GM23338 (cell line): ENCODE data around the gene GRIP2. TPM values are rescaled to one million over a fixed set of nuclear protein-coding genes. Genes with fewer than 3 reads are reported as not detected.

ENCODE experiments used
- CREB1 ChIP-seq: fragments of 250-450 bp; sonication (Bioruptor Pico); IDR thresholded peaks from 2 replicates; pipeline ENCODE4 v1.5.0; 2020; ENCODE audit warnings: low read depth, mild to moderate bottlenecking, moderate library complexity
- EZH2 ChIP-seq: fragments of 200-600 bp; sonication (generic); IDR thresholded peaks from one replicate; pipeline ENCODE4 v1.8.0; 2017; ENCODE audit warnings: antibody characterized with exemption, mild to moderate bottlenecking, low read depth; ENCODE audit not compliant: unreplicated experiment
- POLR2AphosphoS5 ChIP-seq: IDR thresholded peaks from 2 replicates; pipeline ENCODE4 v1.6.1; 2016; ENCODE audit warnings: antibody characterized with exemption, low read depth
- STAT1 ChIP-seq: IDR thresholded peaks from one replicate; pipeline ENCODE4 v1.6.1; 2016; ENCODE audit warnings: antibody characterized with exemption; ENCODE audit not compliant: unreplicated experiment
- ZNF331 ChIP-seq: fragments of 250-450 bp; sonication (Bioruptor Pico); IDR thresholded peaks from 2 replicates; pipeline ENCODE4 v1.5.0; 2020; ENCODE audit warnings: low read depth, mild to moderate bottlenecking, moderate library complexity
- polyA plus RNA-seq: library from polyadenylated mRNA; unstranded; fragments of >200 nt; fragmentation: Nextera tagmentation; extraction: Ambion mirVana; gene quantifications from 2 replicates; pipeline ENCODE4 v1.2.1, GENCODE V29; 2016
- total RNA-seq: library from RNA; depleted of rRNA; stranded (reverse); fragments of >200 nt; shearing (Covaris generic); gene quantifications from 2 replicates; pipeline ENCODE4 v1.2.3, GENCODE V29; 2014
- TF ChIP-seq, protein P1 (sequence below): fragments of 250-450 bp; sonication (Bioruptor Pico); IDR thresholded peaks from 2 replicates; pipeline ENCODE4 v1.5.0; 2020; ENCODE audit warnings: mild to moderate bottlenecking, moderate library complexity
- TF ChIP-seq, protein P2 (sequence below): IDR thresholded peaks from 2 replicates; pipeline ENCODE4 v1.6.1; 2016; ENCODE audit warnings: antibody characterized with exemption
- TF ChIP-seq, protein P3 (sequence below), 2 experiments: fragments of 200-600 bp in 1 of 2; sonication (generic) in 1 of 2; conservative IDR thresholded peaks; 2 replicates each; pipeline versions ENCODE4 v1.5.1 to v1.6.1; 2016 to 2017; ENCODE audit warnings: antibody characterized with exemption in 2 of 2, low read depth in 2 of 2, mild to moderate bottlenecking in 2 of 2, moderate library complexity in 1 of 2

The GRIP2 gene
- total and polyA plus RNA-seq, 2 experiments from 2014 or later = 3.6 to 5.8 TPM

DNA sequence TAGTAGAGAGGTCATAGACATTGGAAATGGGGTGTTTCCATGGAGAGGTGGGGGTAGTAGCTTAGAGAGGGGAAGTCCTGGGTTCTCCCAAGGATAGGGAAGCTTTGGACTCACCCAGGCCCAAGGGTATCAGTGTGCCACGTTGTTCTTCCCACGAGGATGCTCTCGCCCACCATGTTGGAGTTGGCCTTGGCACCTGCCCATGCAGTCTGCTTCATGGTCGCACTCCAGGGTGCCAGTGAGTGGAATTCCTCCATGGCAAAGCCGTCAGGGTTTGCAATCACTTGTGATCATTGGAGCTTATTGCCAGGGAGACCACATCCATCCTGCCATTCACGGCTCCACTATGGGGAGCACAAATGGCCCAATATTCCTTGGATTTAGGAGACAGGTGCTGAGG is 60.6 kb downstream of the GRIP2 start (continued):
- TF ChIP-seq, protein P1, sequence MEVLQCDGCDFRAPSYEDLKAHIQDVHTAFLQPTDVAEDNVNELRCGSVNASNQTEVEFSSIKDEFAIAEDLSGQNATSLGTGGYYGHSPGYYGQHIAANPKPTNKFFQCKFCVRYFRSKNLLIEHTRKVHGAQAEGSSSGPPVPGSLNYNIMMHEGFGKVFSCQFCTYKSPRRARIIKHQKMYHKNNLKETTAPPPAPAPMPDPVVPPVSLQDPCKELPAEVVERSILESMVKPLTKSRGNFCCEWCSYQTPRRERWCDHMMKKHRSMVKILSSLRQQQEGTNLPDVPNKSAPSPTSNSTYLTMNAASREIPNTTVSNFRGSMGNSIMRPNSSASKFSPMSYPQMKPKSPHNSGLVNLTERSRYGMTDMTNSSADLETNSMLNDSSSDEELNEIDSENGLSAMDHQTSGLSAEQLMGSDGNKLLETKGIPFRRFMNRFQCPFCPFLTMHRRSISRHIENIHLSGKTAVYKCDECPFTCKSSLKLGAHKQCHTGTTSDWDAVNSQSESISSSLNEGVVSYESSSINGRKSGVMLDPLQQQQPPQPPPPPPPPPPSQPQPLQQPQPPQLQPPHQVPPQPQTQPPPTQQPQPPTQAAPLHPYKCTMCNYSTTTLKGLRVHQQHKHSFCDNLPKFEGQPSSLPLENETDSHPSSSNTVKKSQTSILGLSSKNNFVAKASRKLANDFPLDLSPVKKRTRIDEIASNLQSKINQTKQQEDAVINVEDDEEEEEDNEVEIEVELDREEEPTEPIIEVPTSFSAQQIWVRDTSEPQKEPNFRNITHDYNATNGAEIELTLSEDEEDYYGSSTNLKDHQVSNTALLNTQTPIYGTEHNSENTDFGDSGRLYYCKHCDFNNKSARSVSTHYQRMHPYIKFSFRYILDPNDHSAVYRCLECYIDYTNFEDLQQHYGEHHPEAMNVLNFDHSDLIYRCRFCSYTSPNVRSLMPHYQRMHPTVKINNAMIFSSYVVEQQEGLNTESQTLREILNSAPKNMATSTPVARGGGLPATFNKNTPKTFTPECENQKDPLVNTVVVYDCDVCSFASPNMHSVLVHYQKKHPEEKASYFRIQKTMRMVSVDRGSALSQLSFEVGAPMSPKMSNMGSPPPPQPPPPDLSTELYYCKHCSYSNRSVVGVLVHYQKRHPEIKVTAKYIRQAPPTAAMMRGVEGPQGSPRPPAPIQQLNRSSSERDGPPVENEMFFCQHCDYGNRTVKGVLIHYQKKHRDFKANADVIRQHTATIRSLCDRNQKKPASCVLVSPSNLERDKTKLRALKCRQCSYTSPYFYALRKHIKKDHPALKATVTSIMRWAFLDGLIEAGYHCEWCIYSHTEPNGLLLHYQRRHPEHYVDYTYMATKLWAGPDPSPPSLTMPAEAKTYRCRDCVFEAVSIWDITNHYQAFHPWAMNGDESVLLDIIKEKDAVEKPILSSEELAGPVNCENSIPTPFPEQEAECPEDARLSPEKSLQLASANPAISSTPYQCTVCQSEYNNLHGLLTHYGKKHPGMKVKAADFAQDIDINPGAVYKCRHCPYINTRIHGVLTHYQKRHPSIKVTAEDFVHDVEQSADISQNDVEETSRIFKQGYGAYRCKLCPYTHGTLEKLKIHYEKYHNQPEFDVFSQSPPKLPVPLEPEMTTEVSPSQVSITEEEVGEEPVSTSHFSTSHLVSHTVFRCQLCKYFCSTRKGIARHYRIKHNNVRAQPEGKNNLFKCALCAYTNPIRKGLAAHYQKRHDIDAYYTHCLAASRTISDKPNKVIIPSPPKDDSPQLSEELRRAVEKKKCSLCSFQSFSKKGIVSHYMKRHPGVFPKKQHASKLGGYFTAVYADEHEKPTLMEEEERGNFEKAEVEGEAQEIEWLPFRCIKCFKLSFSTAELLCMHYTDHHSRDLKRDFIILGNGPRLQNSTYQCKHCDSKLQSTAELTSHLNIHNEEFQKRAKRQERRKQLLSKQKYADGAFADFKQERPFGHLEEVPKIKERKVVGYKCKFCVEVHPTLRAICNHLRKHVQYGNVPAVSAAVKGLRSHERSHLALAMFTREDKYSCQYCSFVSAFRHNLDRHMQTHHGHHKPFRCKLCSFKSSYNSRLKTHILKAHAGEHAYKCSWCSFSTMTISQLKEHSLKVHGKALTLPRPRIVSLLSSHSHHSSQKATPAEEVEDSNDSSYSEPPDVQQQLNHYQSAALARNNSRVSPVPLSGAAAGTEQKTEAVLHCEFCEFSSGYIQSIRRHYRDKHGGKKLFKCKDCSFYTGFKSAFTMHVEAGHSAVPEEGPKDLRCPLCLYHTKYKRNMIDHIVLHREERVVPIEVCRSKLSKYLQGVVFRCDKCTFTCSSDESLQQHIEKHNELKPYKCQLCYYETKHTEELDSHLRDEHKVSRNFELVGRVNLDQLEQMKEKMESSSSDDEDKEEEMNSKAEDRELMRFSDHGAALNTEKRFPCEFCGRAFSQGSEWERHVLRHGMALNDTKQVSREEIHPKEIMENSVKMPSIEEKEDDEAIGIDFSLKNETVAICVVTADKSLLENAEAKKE (CRISPR knock-in tag) = no peak
- TF ChIP-seq EZH2 = no peak
- TF ChIP-seq POLR2AphosphoS5 = no peak
- TF ChIP-seq, protein P2, sequence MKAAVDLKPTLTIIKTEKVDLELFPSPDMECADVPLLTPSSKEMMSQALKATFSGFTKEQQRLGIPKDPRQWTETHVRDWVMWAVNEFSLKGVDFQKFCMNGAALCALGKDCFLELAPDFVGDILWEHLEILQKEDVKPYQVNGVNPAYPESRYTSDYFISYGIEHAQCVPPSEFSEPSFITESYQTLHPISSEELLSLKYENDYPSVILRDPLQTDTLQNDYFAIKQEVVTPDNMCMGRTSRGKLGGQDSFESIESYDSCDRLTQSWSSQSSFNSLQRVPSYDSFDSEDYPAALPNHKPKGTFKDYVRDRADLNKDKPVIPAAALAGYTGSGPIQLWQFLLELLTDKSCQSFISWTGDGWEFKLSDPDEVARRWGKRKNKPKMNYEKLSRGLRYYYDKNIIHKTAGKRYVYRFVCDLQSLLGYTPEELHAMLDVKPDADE = no peak
- TF ChIP-seq CREB1 = no peak
- TF ChIP-seq, protein P3, sequence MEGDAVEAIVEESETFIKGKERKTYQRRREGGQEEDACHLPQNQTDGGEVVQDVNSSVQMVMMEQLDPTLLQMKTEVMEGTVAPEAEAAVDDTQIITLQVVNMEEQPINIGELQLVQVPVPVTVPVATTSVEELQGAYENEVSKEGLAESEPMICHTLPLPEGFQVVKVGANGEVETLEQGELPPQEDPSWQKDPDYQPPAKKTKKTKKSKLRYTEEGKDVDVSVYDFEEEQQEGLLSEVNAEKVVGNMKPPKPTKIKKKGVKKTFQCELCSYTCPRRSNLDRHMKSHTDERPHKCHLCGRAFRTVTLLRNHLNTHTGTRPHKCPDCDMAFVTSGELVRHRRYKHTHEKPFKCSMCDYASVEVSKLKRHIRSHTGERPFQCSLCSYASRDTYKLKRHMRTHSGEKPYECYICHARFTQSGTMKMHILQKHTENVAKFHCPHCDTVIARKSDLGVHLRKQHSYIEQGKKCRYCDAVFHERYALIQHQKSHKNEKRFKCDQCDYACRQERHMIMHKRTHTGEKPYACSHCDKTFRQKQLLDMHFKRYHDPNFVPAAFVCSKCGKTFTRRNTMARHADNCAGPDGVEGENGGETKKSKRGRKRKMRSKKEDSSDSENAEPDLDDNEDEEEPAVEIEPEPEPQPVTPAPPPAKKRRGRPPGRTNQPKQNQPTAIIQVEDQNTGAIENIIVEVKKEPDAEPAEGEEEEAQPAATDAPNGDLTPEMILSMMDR (conservative IDR thresholded peaks at IDR 0.05; ENCODE audit: low read depth in 2 of 2) = no peak
- TF ChIP-seq STAT1 = no peak
- TF ChIP-seq ZNF331 = no peak
